HFF-Myc (cell line): Measurements from ENCODE around the gene CPLX1.

Experiments
- DNase-seq: peaks from one replicate; pipeline ENCODE4 v3.0.0-alpha.2; 2011; ENCODE audit warnings: low read depth; ENCODE audit errors: extremely low read depth
- H3K4me3 ChIP-seq: replicated peaks from 2 replicates; pipeline ENCODE4 v1.5.1; 2011; ENCODE audit warnings: low read depth, mild to moderate bottlenecking, control low read depth, low read length
- CTCF ChIP-seq: IDR thresholded peaks from 2 replicates; pipeline ENCODE4 v1.5.1; 2012; ENCODE audit warnings: mild to moderate bottlenecking, low read depth, low read length, control low read depth; ENCODE audit errors: missing control alignments

Gene CPLX1

DNA sequence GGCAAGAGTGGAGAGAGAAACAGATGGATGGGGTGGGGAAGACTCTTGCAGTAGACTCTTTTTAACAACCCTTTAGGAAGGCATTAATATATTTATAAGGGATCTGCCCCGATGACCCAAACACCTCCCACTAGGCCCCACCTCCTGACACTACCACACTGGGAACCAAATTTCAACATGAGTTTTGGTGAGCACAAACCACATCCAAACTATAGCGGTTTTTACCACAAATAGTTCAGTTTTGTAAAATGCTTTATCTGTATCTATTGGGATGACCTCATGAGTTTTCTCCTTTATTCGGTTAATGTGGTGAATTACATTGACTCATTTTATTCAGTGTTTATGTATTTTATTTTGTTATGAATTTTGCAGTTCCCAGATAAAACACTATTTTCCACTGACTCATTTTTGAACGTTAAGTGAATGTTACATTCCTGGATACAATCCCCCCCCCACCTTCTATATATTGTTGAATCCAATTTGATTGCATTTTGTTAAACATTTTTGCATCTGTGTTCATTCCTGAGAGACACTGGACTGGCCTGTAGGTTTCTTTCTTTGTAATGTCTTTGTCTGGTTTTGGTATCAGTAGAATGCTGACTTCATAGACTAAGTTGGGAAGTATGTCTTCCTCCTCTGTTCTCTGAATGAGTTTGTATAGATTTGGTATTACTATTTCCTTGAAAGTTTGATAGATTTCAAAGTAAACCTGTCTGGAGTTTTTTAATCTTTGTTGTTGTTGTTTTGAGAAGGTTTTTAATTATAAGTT, 13.9 kb upstream of the CPLX1 start:
- H3K4me3 ChIP-seq: no peak overlapping the region
- no peak for TF ChIP-seq CTCF
- no peak for DNase-seq

DNA sequence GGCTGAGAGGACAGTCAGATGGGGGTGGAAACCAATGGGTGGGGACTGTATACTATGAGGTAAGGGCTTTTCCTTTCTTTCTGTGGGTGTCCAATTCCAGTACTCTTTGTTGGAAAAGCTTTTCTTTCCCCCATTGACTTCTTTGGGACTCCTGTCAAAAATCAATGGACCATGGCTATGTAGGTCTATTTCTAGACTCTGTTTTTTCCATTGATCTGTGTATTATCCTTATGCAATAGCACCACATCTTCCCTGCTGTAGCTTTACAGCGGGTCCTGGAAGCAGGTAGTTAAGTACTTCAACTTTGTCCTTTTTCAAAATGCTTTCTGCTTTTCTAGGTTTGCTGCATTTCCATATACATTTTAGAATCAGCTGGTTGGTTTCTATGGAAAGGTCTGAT, 11.8 kb upstream of the CPLX1 start:
- DNase-seq: no peak
- TF ChIP-seq CTCF: no peak
- no peak overlapping the region for H3K4me3 ChIP-seq

DNA sequence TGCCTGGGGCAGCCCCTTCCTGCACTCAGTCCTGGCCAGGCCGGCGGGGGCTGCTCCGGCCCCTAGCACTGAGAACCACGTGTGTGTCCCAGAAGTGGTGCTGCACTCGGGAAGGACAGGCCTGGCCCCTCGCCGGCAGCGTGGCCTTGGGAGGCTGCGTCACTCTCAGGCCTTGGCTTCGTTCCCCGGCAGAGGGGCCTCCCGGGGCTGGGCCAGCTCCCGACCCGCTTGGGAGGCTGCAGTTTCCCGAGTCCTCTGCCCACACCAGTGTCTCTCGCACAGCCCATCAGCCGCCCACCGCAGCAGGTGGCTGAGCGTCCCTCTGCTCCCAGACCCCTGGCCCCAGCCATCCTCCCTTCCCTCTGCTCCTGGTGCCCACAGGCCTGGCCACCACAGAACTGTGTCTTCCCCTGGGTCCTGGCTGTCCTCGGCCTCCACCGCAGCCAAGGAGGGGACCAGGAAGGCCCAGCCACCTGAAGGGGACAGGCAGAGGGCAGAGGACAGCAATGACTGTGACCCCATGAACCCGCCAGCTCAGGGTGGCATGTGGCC, 10.9 kb upstream of the CPLX1 start:
- no peak for TF ChIP-seq CTCF
- H3K4me3 ChIP-seq: no peak overlapping the region
- no peak for DNase-seq

DNA sequence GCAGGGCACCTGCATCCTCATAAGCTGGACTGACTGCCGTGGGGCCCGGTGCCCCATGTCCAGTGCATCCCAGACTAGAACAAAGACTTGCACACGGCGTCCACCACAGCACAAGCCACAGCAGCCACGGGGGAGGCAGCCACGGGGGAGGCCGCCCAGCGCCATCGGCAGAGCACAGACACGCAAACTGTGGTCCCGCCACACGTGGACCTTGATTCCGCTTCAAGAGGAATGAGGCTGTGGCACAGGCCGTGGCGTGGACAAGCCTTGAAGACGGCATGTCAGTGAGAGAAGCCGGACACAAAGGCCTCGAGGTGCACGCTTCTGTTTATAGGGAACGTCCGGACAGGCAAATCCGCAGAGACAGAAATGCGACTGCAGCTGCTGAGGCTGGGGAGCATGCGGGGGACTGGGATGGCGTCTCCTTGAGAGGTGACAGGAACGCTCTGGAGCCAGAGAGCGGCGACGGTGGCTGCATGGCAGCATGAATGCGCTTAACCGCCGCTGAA, 10.1 kb upstream of the CPLX1 start:
- no peak for TF ChIP-seq CTCF
- no peak for DNase-seq
- no peak overlapping the region for H3K4me3 ChIP-seq

DNA sequence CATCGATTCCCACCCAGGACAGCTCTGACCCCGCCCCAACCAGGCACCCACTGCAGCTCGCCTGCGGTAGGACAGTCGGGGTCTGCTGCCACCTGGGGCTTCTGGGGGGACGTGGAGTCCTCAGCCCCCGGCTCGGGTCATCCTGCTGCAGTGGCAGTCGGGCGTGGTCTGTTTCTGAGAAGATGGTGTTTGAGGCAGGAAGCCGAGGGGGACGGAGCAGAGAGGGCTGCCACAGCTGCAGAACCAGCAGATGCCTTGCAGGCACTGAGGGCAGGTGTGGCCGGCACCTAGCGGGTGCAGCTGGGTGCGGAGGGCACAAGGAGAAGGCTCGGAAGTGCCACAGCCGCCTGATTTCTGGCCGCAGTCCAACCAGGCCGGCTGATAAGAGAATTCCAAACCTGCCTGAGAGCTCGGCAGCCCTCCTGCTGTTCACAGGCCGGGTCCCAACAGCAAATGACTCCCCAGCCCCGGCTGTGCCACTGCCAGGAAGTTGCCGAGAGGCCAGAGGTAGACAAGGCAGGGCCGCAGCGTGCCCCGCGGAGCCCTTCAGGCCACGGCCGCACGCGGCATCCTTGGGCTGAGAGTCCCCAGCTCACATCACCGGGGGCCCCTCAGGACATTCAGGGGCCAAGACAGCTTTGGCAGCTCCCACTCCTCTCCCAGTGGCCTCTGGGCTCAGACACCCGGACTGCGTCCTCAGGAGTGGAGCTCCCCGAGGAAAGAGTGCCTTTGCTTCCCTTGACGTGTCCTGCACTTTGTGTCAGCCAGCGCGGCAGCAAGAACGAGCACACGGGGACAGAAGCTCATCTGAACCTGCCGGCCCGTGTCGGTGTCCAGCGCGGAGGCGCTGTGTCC, 9.4 kb upstream of the CPLX1 start:
- TF ChIP-seq CTCF: no peak
- no peak for DNase-seq
- H3K4me3 ChIP-seq: no peak overlapping the region

DNA sequence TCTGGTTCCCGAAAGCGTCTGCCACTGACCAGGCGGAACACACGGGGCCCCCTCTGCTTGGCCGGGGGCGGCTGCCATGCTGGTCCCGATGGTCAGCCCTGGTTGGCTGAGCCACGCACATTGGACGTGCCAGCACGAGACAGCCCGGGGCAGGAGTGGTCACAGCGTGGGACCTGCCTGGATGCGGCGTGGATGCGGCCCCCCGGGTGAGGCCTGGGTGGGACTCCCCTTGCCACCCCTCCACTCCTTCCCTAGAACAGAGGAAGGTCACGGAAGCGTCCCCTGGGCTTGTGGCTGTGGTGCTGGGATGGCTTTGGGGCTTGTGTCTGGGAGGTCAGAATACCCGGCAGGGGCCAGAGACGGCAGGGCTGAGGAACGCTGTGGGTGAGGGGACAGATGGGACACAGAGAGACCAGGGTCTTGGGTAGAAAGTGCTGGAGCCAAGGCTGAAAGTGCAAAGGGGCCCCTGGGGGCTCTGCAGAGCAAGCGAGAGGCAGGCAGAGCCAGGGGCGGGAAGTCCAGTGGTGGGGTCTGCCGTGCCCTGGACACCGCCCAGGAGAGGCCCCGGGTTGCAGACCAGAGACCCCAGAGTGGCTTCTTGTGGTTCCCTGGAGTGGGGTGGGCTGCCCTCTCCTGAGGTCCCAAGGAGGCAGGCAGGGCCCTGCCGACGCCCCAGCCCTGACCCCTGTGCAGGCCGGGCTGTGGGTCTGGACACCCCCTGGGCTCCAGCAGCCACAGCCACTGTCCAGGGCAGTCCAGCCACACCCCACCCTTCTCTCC, 8.6 kb upstream of the CPLX1 start:
- no peak overlapping the region for H3K4me3 ChIP-seq
- DNase-seq: no peak
- no peak for TF ChIP-seq CTCF
